K562 (cell line): ENCODE data around the gene TMEM217. TPM values are rescaled to one million over a fixed set of nuclear protein-coding genes. Genes with fewer than 3 reads are reported as not detected.

Experiments
- ATAC-seq: fragments of 200-7000 bp; cut with Tn5 transposase; 3 replicates; pipeline ENCODE4 v1.9.1; 2020; ENCODE audit warnings: moderate library complexity
- BruUV-seq: library from RNA; stranded (reverse); fragments of 400-500 nt; replicated peaks from 2 replicates; lab custom pipeline; 2021; lab: Mats Ljungman, UMichigan
- CTCF ChIA-PET: fragments of 300-600 bp; formaldehyde crosslinking; extraction: SDS; loops from one replicate; lab custom pipeline; 2021; ENCODE audit warnings: low intra/inter-chr PET ratio; lab: Yijun Ruan, JAX
- POLR2A ChIA-PET: fragments of 300-600, 350-650 bp; sonication (Branson Sonifier 250); formaldehyde crosslinking; extraction: SDS; loops from one replicate; lab custom pipeline; 2021; ENCODE audit warnings: antibody characterized with exemption, inconsistent platforms; lab: Yijun Ruan, JAX
- DNase-seq, 4 experiments: peaks; one replicate each; pipeline versions ENCODE4 v3.0.0 to v3.0.0-alpha.2; 2011 to 2018; ENCODE audit warnings: low spot score in 3 of 4, mixed read lengths in 3 of 4; ENCODE audit errors: extremely low read depth in 1 of 4
- FAIRE-seq: peaks from 2 replicates; lab custom pipeline; 2011; peaks lifted over from hg19 to GRCh38; lab: Jason Lieb, UNC
- H2AFZ ChIP-seq: 2 replicates; pipeline ENCODE4 v1.6.0; 2011; ENCODE audit warnings: low read depth, low read length, control low read depth, inconsistent platforms
- H3K27ac ChIP-seq: fragments of 200-600 bp; 3 replicates; pipeline ENCODE4 v1.8.0; 2011; ENCODE audit warnings: low read depth, mild to moderate bottlenecking, control low read depth, inconsistent platforms, low read length, moderate library complexity, mixed read lengths; ENCODE audit errors: extremely low read depth
- H3K27me3 ChIP-seq, 2 experiments: fragments of 300-600 bp in 1 of 2; 2 replicates in 1 of 2; 3 replicates in 1 of 2; pipeline versions ENCODE4 v1.6.0 to v1.8.0; 2011; ENCODE audit warnings: inconsistent platforms in 2 of 2, low read length in 2 of 2, mild to moderate bottlenecking in 1 of 2, mixed read lengths in 1 of 2, moderate library complexity in 1 of 2; ENCODE audit not compliant: control insufficient read depth in 2 of 2, insufficient read depth in 2 of 2
- H3K36me3 ChIP-seq: fragments of 300-600 bp; 3 replicates; pipeline ENCODE4 v1.8.0; 2011; ENCODE audit warnings: mild to moderate bottlenecking, low read length, inconsistent platforms; ENCODE audit not compliant: control insufficient read depth, insufficient read depth
- H3K4me1 ChIP-seq, 2 experiments: fragments of 200-600 bp in 1 of 2; replicated peaks in 1 of 2; 2 replicates in 1 of 2; 3 replicates in 1 of 2; pipeline versions ENCODE4 v1.5.1 to v1.8.0; 2011; ENCODE audit warnings: inconsistent platforms in 2 of 2, low read length in 2 of 2, mild to moderate bottlenecking in 1 of 2, mixed read lengths in 1 of 2, moderate library complexity in 1 of 2; ENCODE audit not compliant: control insufficient read depth in 2 of 2, insufficient read depth in 2 of 2
- H3K4me2 ChIP-seq: 2 replicates; pipeline ENCODE4 v1.6.1; 2011; ENCODE audit warnings: low read length, control low read depth, inconsistent platforms, mixed read lengths; ENCODE audit not compliant: insufficient read depth
- H3K4me3 ChIP-seq: fragments of 200-600 bp; sonication (generic), shearing (Covaris generic); 2 replicates; pipeline ENCODE4 v1.5.1; 2016; ENCODE audit warnings: control low read depth, inconsistent platforms
- H3K79me2 ChIP-seq: fragments of 200-600 bp; 3 replicates; pipeline ENCODE4 v1.8.0; 2011; ENCODE audit warnings: low read length, inconsistent platforms; ENCODE audit not compliant: control insufficient read depth, insufficient read depth
- H3K9ac ChIP-seq, 2 experiments: 2 replicates each; pipeline versions ENCODE4 v1.6.0 to v1.6.1; 2011; ENCODE audit warnings: low read depth in 2 of 2, low read length in 2 of 2, control low read depth in 1 of 2, inconsistent platforms in 1 of 2, mild to moderate bottlenecking in 1 of 2, mixed read lengths in 1 of 2; ENCODE audit not compliant: insufficient read depth in 1 of 2
- H3K9me1 ChIP-seq: one replicate; pipeline ENCODE4 v1.6.0; 2011; ENCODE audit warnings: inconsistent platforms, mild to moderate bottlenecking, low read length, moderate library complexity; ENCODE audit not compliant: control insufficient read depth, insufficient read depth
- H3K9me3 ChIP-seq: replicated peaks from 2 replicates; pipeline ENCODE4 v1.5.1; 2011; ENCODE audit warnings: low read depth, low read length, inconsistent platforms; ENCODE audit not compliant: control insufficient read depth, insufficient read depth
- H4K20me1 ChIP-seq: replicated peaks from 2 replicates; pipeline ENCODE4 v1.6.1; 2011; ENCODE audit warnings: low read length, inconsistent platforms, mixed read lengths; ENCODE audit not compliant: control insufficient read depth, insufficient read depth
- BMI1 ChIP-seq: fragments of 150-350 bp; IDR thresholded peaks from 2 replicates; pipeline ENCODE4 v1.6.1; 2014; ENCODE audit warnings: low read length
- E2F3 ChIP-seq: fragments of 250-450 bp; sonication (Bioruptor Pico); IDR thresholded peaks from 2 replicates; pipeline ENCODE4 v1.4.0; 2020; ENCODE audit warnings: mild to moderate bottlenecking
- FOS ChIP-seq: IDR thresholded peaks from 3 replicates; pipeline ENCODE4 v1.6.1; 2011; ENCODE audit not compliant: insufficient read length; ENCODE audit errors: extremely low read depth
- MBD2 ChIP-seq: sonication (generic); IDR thresholded peaks from 2 replicates; pipeline ENCODE4 v1.6.1; 2016; ENCODE audit warnings: low read depth, borderline replicate concordance
- NR1H2 ChIP-seq: sonication (generic); formaldehyde crosslinking; IDR thresholded peaks from 2 replicates; pipeline ENCODE4 v1.4.0; 2020; ENCODE audit warnings: mild to moderate bottlenecking, missing genetic modification reagents
- RBBP5 ChIP-seq: fragments of 200-600 bp; sonication (generic); IDR thresholded peaks from 2 replicates; pipeline ENCODE4 v1.6.1; 2012; ENCODE audit warnings: borderline replicate concordance, mild to moderate bottlenecking, low read length, control low read depth, inconsistent platforms; ENCODE audit not compliant: insufficient read depth, poor library complexity, severe bottlenecking
- ZFPM2 ChIP-seq: fragments of 250-450 bp; sonication (Bioruptor Pico); IDR thresholded peaks from 2 replicates; pipeline ENCODE4 v1.5.1; 2022; ENCODE audit warnings: mild to moderate bottlenecking
- ZNF184 ChIP-seq: sonication (generic); formaldehyde crosslinking; IDR thresholded peaks from 2 replicates; pipeline ENCODE4 v1.5.0; 2020; ENCODE audit warnings: missing genetic modification reagents
- ZNF239 ChIP-seq: fragments of 250-450 bp; sonication (Bioruptor Pico); IDR thresholded peaks from 2 replicates; pipeline ENCODE4 v1.4.0; 2020; ENCODE audit warnings: mild to moderate bottlenecking
- ZNF444 ChIP-seq: fragments of 250-450 bp; sonication (Bioruptor Pico); IDR thresholded peaks from 2 replicates; pipeline ENCODE4 v1.4.0; 2020; ENCODE audit warnings: mild to moderate bottlenecking, moderate library complexity
- ZNF583 ChIP-seq: fragments of 250-450 bp; sonication (Bioruptor Pico); IDR thresholded peaks from 2 replicates; pipeline ENCODE4 v1.4.0; 2020
- WGBS: fragments of 100-300 bp; shearing (Covaris generic); methylation state at CpG from one replicate; pipeline ENCODE4 v1.1.6; 2016; ENCODE audit warnings: low coverage, mixed read lengths; ENCODE audit not compliant: insufficient coverage; ENCODE audit errors: missing lambda C conversion rate; 5-methylcytosine and 5-hydroxymethylcytosine counted together
- in situ Hi-C: fragments of 300-500 bp; cut with MboI; formaldehyde crosslinking; loops from 4 replicates; pipeline ENCODE4 v1.15.0; 2018; ENCODE audit warnings: inconsistent platforms, mixed read lengths
- intact Hi-C: fragments of 100-400 bp; cut with micrococcal nuclease; formaldehyde crosslinking; loops from 2 replicates; pipeline ENCODE4 v1.14.2; 2022
- polyA plus RNA-seq, 8 experiments: library from polyadenylated mRNA; depleted of rRNA in 4 of 8; stranded (reverse) in 5 of 8; unstranded in 3 of 8; fragments of >200 nt; fragmentation: Nextera tagmentation in 2 of 8; fragmentation: Illumina TruSeq in 1 of 8; extraction: Ambion mirVana in 2 of 8; extraction: Trizol in 1 of 8; gene quantifications; 2 replicates each; pipeline versions ENCODE4 v1.2.1 to v1.2.3, GENCODE V29; 2011 to 2014; ENCODE audit warnings: inconsistent platforms in 1 of 8, missing spikeins in 1 of 8
- total RNA-seq, 7 experiments: library from RNA; depleted of rRNA in 6 of 7; stranded (reverse); fragments of >200 nt in 6 of 7; fragmentation: Illumina TruSeq in 2 of 7; extraction: Trizol in 2 of 7; gene quantifications; 2 replicates each; pipeline versions ENCODE4 v1.2.1 to v1.2.3, GENCODE V29; 2011 to 2021; ENCODE audit warnings: low replicate concordance in 1 of 7
- TF ChIP-seq, protein P1 (sequence below): sonication (generic); formaldehyde crosslinking; IDR thresholded peaks from 2 replicates; pipeline ENCODE4 v1.8.0; 2022; ENCODE audit warnings: missing genetic modification reagents, mild to moderate bottlenecking, borderline replicate concordance
- TF ChIP-seq, protein P2 (sequence below): fragments of 450-650 bp; IDR thresholded peaks from 2 replicates; pipeline ENCODE4 v1.6.1; 2016; ENCODE audit warnings: mild to moderate bottlenecking
- TF ChIP-seq, protein P3 (sequence below): fragments of 450-650 bp; IDR thresholded peaks from 2 replicates; pipeline ENCODE4 v1.6.1; 2014; ENCODE audit warnings: low read depth, mild to moderate bottlenecking, moderate library complexity, borderline replicate concordance
- TF ChIP-seq, protein P4 (sequence below): fragments of 250-450 bp; sonication (Bioruptor Pico); IDR thresholded peaks from 2 replicates; pipeline ENCODE4 v1.5.0; 2020; ENCODE audit warnings: mild to moderate bottlenecking, borderline replicate concordance

The TMEM217 gene
- total and polyA plus RNA-seq, 9 of the 15 experiments (the other 6 are each of a cell fraction or from before 2014, with no cell fraction given) = 1.3 to 8.0 (median 1.9) TPM

DNA sequence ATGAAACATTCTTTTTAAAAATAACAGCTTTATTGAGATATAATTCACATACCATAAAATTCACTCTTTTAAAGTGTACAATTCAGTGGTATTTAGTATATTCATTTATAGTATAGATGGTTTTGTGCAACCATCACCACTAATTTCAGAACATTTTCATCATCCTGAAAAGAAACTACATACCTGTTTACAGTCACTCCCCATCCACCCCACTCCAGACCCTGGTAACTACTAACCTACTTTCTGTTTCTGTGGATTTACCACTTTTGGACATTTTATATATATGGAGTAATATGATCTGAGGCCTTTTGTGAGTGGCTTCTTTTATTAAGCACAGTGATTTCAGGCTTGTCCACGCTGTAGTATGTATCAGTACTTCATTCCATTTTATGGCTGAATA is 2.5 kb upstream of the TMEM217 start:
- Histone ChIP-seq H3K36me3 (peaks cover 14% of the 10 kb centered on the region; the same call in 1 of the 3 replicates), H3K4me2 (no peak overlapping the region), H3K9me3 (no peaks in the 10 kb centered on the region), H4K20me1 (peaks cover 6% of the 10 kb centered on the region; the same call in 1 of the 2 replicates), H3K9ac (no peak overlapping the region), H3K4me1 (peaks cover 7 to 14% of the 10 kb centered on the region in 2 experiments; a peak in 4 of 5 replicates), H3K27ac (no peak overlapping the region), H3K79me2 (peaks cover 76% of the 10 kb centered on the region), H3K4me3 (no peak overlapping the region), H2AFZ (no peak overlapping the region), H3K9me1 (no peaks in the 10 kb centered on the region), H3K27me3 (no peaks in the 10 kb centered on the region)
- no peak for ATAC-seq
- 89% methylated on average over 1 of the region's 1 CpG for WGBS
- no TSS peak for BruUV-seq
- FAIRE-seq = no peak
- ChIA-PET POLR2A (interaction anchor here (1.2 kb wide), 1 partner anchor 13 kb away, joined by 3 read pairs; no protein-coding TSS in a partner anchor), CTCF (no interaction called here)
- in situ Hi-C loops = no loop called here
- intact Hi-C loops = no loop called here
- no peak for DNase-seq
- TF ChIP-seq, protein P1, sequence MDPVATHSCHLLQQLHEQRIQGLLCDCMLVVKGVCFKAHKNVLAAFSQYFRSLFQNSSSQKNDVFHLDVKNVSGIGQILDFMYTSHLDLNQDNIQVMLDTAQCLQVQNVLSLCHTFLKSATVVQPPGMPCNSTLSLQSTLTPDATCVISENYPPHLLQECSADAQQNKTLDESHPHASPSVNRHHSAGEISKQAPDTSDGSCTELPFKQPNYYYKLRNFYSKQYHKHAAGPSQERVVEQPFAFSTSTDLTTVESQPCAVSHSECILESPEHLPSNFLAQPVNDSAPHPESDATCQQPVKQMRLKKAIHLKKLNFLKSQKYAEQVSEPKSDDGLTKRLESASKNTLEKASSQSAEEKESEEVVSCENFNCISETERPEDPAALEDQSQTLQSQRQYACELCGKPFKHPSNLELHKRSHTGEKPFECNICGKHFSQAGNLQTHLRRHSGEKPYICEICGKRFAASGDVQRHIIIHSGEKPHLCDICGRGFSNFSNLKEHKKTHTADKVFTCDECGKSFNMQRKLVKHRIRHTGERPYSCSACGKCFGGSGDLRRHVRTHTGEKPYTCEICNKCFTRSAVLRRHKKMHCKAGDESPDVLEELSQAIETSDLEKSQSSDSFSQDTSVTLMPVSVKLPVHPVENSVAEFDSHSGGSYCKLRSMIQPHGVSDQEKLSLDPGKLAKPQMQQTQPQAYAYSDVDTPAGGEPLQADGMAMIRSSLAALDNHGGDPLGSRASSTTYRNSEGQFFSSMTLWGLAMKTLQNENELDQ (CRISPR knock-in tag) = no peak
- TF ChIP-seq RBBP5 (no peak), MBD2 (no peak), ZFPM2 (CRISPR knock-in tag) (no peak), E2F3 (CRISPR knock-in tag) (no peak), ZNF444 (no peak), ZNF184 (CRISPR knock-in tag) (no peak), ZNF583 (CRISPR knock-in tag) (no peak), ZNF239 (no peak), BMI1 (no peak), NR1H2 (CRISPR knock-in tag) (no peak), FOS (no peak)
- TF ChIP-seq, protein P2, sequence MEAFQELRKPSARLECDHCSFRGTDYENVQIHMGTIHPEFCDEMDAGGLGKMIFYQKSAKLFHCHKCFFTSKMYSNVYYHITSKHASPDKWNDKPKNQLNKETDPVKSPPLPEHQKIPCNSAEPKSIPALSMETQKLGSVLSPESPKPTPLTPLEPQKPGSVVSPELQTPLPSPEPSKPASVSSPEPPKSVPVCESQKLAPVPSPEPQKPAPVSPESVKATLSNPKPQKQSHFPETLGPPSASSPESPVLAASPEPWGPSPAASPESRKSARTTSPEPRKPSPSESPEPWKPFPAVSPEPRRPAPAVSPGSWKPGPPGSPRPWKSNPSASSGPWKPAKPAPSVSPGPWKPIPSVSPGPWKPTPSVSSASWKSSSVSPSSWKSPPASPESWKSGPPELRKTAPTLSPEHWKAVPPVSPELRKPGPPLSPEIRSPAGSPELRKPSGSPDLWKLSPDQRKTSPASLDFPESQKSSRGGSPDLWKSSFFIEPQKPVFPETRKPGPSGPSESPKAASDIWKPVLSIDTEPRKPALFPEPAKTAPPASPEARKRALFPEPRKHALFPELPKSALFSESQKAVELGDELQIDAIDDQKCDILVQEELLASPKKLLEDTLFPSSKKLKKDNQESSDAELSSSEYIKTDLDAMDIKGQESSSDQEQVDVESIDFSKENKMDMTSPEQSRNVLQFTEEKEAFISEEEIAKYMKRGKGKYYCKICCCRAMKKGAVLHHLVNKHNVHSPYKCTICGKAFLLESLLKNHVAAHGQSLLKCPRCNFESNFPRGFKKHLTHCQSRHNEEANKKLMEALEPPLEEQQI = no peak
- TF ChIP-seq, protein P3, sequence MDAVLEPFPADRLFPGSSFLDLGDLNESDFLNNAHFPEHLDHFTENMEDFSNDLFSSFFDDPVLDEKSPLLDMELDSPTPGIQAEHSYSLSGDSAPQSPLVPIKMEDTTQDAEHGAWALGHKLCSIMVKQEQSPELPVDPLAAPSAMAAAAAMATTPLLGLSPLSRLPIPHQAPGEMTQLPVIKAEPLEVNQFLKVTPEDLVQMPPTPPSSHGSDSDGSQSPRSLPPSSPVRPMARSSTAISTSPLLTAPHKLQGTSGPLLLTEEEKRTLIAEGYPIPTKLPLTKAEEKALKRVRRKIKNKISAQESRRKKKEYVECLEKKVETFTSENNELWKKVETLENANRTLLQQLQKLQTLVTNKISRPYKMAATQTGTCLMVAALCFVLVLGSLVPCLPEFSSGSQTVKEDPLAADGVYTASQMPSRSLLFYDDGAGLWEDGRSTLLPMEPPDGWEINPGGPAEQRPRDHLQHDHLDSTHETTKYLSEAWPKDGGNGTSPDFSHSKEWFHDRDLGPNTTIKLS = no peak
- TF ChIP-seq, protein P4, sequence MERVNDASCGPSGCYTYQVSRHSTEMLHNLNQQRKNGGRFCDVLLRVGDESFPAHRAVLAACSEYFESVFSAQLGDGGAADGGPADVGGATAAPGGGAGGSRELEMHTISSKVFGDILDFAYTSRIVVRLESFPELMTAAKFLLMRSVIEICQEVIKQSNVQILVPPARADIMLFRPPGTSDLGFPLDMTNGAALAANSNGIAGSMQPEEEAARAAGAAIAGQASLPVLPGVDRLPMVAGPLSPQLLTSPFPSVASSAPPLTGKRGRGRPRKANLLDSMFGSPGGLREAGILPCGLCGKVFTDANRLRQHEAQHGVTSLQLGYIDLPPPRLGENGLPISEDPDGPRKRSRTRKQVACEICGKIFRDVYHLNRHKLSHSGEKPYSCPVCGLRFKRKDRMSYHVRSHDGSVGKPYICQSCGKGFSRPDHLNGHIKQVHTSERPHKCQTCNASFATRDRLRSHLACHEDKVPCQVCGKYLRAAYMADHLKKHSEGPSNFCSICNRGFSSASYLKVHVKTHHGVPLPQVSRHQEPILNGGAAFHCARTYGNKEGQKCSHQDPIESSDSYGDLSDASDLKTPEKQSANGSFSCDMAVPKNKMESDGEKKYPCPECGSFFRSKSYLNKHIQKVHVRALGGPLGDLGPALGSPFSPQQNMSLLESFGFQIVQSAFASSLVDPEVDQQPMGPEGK (CRISPR knock-in tag) = no peak
